Mucosa of descending colon (tissue), 3 donors: Measurements from ENCODE around the gene HPSE2. TPM values are rescaled to one million over a fixed set of nuclear protein-coding genes. Genes with fewer than 3 reads are reported as not detected.
A peak's percentile ranks its signal among the peaks of the same experiment; 100 is the strongest.

Experiments used
- ATAC-seq: fragments of 200-7000 bp; cut with Tn5 transposase; one replicate; pipeline ENCODE4 v1.9.1; 2020; ENCODE audit warnings: mild to moderate bottlenecking, moderate library complexity
- DNase-seq, 3 donors: peaks; one replicate each; pipeline ENCODE4 v3.0.0-alpha.2; 2020
- H3K36me3 ChIP-seq: fragments of 200-600 bp; one replicate; pipeline ENCODE4 v1.8.0; 2021; ENCODE audit warnings: low read depth, mild to moderate bottlenecking
- H3K4me1 ChIP-seq: fragments of 200-600 bp; one replicate; pipeline ENCODE4 v1.8.0; 2021; ENCODE audit warnings: low read depth, mild to moderate bottlenecking
- H3K4me3 ChIP-seq: fragments of 200-600 bp; one replicate; pipeline ENCODE4 v1.8.0; 2021; ENCODE audit warnings: mild to moderate bottlenecking
- H3K9me3 ChIP-seq: fragments of 200-600 bp; one replicate; pipeline ENCODE4 v1.8.0; 2021; ENCODE audit warnings: mild to moderate bottlenecking
- CTCF ChIP-seq: fragments of 200-600 bp; IDR thresholded peaks from one replicate; pipeline ENCODE4 v1.8.0; 2022; ENCODE audit warnings: antibody characterized with exemption, mild to moderate bottlenecking
- intact Hi-C, 2 donors: fragments of 100-400 bp; cut with DNase I in 1 of 2; cut with micrococcal nuclease in 1 of 2; formaldehyde crosslinking; loops; one replicate each; pipeline versions ENCODE4 v1.11.0 to v1.11.1; 2022; cut with DNase I, micrococcal nuclease
- total RNA-seq, 3 donors: library from RNA; stranded (reverse); fragmentation: NEBNext Ultra II Directional in 2 of 3; extraction: Animal tissue kit (Norgen Biotek cat#: 25700) in 2 of 3; gene quantifications; one replicate each; pipeline versions ENCODE4 v1.2.1 to v1.2.4, GENCODE V29; 2021 to 2023
- donor health status: DM: no; HTN: no; CAD: no; lungs with moderate emphysema.
- donor health status: DM: no; HTN: no; CAD: no.
- donor health status: DM: no; HTN: yes; CAD: no.

Gene HPSE2
- total RNA-seq, 3 donors from 2014 or later = 1.3 to 3.7 (median 2.4) TPM

- H3K9me3 ChIP-seq = no peaks in the 10 kb centered on the region
- peak overlapping the region; percentile 17 for H3K4me3 ChIP-seq
- no peak for DNase-seq
- intact Hi-C loops = no loop called here
- ATAC-seq = no peak
- peaks cover 11% of the 10 kb centered on the region for H3K4me1 ChIP-seq
- no peak for TF ChIP-seq CTCF
- H3K36me3 ChIP-seq = no peaks in the 10 kb centered on the region
These were observed 821.1 kb downstream of the HPSE2 start for GRCh38 chr10:98414578-98414931.

- DNase-seq (no peak), ATAC-seq (no peak)
- Histone ChIP-seq H3K36me3 (no peaks in the 10 kb centered on the region), H3K4me3 (no peak overlapping the region), H3K9me3 (no peaks in the 10 kb centered on the region), H3K4me1 (peaks cover 11% of the 10 kb centered on the region)
- TF ChIP-seq CTCF = no peak
- intact Hi-C loops = no loop called here
These were observed 823.9 kb downstream of the HPSE2 start for GRCh38 chr10:98411768-98412167.

GRCh38 chr10:98411166-98411565, 824.5 kb downstream of the HPSE2 start:
- intact Hi-C loops = no loop called here
- ATAC-seq (no peak), DNase-seq (no peak)
- H3K9me3 ChIP-seq = no peaks in the 10 kb centered on the region
- H3K36me3 ChIP-seq = no peaks in the 10 kb centered on the region
- TF ChIP-seq CTCF = no peak
- no peak overlapping the region for H3K4me3 ChIP-seq
- peaks cover 11% of the 10 kb centered on the region for H3K4me1 ChIP-seq

- no peak for DNase-seq
- ATAC-seq = no peak
- Histone ChIP-seq H3K36me3 (no peaks in the 10 kb centered on the region), H3K4me1 (peaks cover 11% of the 10 kb centered on the region), H3K9me3 (no peaks in the 10 kb centered on the region), H3K4me3 (no peak overlapping the region)
- TF ChIP-seq CTCF = no peak
- intact Hi-C loops = no loop called here
These were observed 824.9 kb downstream of the HPSE2 start for GRCh38 chr10:98410759-98411158.

GRCh38 chr10:98410135-98410743, 825.4 kb downstream of the HPSE2 start:
- intact Hi-C loops = no loop called here
- Histone ChIP-seq H3K36me3 (no peaks in the 10 kb centered on the region), H3K4me1 (peaks cover 8% of the 10 kb centered on the region), H3K9me3 (no peaks in the 10 kb centered on the region), H3K4me3 (no peak overlapping the region)
- no peak for TF ChIP-seq CTCF
- no peak for DNase-seq
- ATAC-seq = no peak

- intact Hi-C loops = no loop called here
- no peak for TF ChIP-seq CTCF
- H3K36me3 ChIP-seq = no peaks in the 10 kb centered on the region
- no peaks in the 10 kb centered on the region for H3K9me3 ChIP-seq
- ATAC-seq (no peak), DNase-seq (no peak)
- H3K4me3 ChIP-seq = no peak overlapping the region
- peaks cover 10% of the 10 kb centered on the region for H3K4me1 ChIP-seq
These were observed 826.9 kb downstream of the HPSE2 start for GRCh38 chr10:98408799-98409198.
